ENCODE measurements around the gene APOBEC3F. TPM values are rescaled to one million over a fixed set of nuclear protein-coding genes. Genes with fewer than 3 reads are reported as not detected.
A peak's percentile ranks its signal among the peaks of the same experiment; 100 is the strongest.

The APOBEC3F gene
- total RNA-seq, 8 experiments from 2014 or later, result 0.38 to 16.9 (median 4.9) TPM

DNA sequence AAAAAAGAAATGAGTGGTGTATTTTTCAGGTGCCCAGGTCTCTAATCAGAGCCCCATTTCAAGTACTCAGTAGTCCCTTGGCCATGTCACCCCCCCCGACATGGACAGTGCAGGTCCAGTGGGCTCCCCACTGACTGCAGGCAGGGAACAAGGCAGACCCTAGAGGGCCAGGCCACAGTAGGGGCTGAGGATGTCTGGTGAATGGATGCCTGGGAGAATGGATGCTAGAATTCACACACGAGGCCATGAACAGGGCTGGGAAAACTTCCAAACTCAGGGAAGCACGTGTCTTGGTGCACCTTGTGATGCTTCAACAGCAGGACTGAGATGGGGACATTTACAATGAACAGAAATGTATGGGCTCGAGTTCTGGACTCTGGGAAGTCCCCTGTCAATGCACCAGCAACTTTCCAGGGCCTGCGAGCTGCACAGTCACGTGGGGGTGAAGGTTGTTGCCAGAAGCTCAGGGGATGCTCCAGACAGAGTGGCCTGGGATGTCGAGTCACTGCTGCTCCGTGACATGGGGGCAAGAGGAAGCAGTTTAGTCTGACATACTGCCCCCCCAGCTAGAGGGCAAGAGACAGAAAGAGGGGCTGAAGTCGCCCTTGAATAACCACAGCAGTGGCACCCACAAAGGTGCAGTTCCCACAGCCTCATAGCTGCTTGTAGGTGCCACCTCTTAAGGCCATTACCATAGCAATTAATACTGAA lies 39.5 kb downstream of the APOBEC3F start:
- H3K27ac ChIP-seq, result no peak overlapping the region
- no peak overlapping the region for H3K4me3 ChIP-seq
- H3K4me1 ChIP-seq (replicated peaks in 1 of 2), result peaks cover 18 to 24% of the 10 kb centered on the region in 2 donors
- no peak for ATAC-seq (replicated peaks in 6 of 8)
- WGBS, 10 experiments, result 57 to 89% (median 83%) methylated on average over 1 to 8 of the region's 9 CpGs; no CpG with 5 or more reads in 5 of the 10 experiments
- in situ Hi-C loops (cut with MboI; ENCODE audit: low pct_unique_long_range_greater_than_20kb in 2 of 9, low sequenced_read_pairs in 9 of 9, unreplicated experiment in 9 of 9), result no loop called here

DNA sequence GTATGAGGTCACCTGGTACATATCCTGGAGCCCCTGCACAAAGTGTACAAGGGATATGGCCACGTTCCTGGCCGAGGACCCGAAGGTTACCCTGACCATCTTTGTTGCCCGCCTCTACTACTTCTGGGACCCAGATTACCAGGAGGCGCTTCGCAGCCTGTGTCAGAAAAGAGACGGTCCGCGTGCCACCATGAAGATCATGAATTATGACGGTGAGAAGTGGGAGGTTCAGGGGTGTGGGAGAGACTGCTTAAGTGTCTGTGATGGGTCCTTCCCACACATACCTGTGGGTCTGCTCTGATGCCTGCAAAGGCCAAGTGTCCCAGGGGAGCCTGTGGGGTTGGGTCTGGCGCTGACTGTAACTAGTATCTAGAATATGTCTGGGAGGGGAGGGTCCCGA lies 40.4 kb downstream of the APOBEC3F start:
- WGBS, 10 experiments, result 89 to 100% (median 100%) methylated on average over 1 to 6 of the region's 12 CpGs; no CpG with 5 or more reads in 5 of the 10 experiments
- Histone ChIP-seq H3K4me1 (replicated peaks in 1 of 2) (peaks cover 18% of the 10 kb centered on the region in 2 donors), H3K27ac (no peak overlapping the region), H3K4me3 (no peak overlapping the region)
- no peak for ATAC-seq (replicated peaks in 6 of 8)
- in situ Hi-C loops (cut with MboI; ENCODE audit: low pct_unique_long_range_greater_than_20kb in 2 of 9, low sequenced_read_pairs in 9 of 9, unreplicated experiment in 9 of 9), result no loop called here

DNA sequence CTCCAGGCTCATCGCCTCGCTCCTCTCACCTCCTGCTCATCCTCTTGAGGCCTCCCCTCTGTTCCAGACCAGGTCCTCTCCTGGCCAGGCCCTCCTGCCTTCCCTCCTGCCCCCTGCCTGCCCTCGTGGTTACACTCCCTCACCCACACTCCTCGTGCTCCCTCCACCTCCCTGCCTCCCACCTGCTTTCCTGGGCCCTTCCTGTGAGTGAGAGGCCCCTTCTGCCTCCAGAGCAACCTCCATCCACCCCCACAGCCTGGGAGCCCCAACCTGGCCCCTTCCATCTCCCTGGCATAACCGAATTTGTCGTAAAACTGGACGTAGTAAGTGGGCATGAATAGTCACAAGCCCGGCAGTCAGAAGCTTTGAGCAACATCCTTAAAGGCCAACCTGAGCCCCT lies 40.9 kb downstream of the APOBEC3F start:
- no peak for ATAC-seq (replicated peaks in 6 of 8)
- WGBS, 10 experiments, result 33 to 80% (median 73%) methylated on average over 1 to 3 of the region's 8 CpGs; no CpG with 5 or more reads in 5 of the 10 experiments
- H3K4me1 ChIP-seq (replicated peaks in 1 of 2), result peaks cover 14 to 16% of the 10 kb centered on the region in 2 donors
- H3K27ac ChIP-seq, result no peak overlapping the region
- in situ Hi-C loops (cut with MboI; ENCODE audit: low pct_unique_long_range_greater_than_20kb in 2 of 9, low sequenced_read_pairs in 9 of 9, unreplicated experiment in 9 of 9), result no loop called here
- H3K4me3 ChIP-seq, result no peak overlapping the region

DNA sequence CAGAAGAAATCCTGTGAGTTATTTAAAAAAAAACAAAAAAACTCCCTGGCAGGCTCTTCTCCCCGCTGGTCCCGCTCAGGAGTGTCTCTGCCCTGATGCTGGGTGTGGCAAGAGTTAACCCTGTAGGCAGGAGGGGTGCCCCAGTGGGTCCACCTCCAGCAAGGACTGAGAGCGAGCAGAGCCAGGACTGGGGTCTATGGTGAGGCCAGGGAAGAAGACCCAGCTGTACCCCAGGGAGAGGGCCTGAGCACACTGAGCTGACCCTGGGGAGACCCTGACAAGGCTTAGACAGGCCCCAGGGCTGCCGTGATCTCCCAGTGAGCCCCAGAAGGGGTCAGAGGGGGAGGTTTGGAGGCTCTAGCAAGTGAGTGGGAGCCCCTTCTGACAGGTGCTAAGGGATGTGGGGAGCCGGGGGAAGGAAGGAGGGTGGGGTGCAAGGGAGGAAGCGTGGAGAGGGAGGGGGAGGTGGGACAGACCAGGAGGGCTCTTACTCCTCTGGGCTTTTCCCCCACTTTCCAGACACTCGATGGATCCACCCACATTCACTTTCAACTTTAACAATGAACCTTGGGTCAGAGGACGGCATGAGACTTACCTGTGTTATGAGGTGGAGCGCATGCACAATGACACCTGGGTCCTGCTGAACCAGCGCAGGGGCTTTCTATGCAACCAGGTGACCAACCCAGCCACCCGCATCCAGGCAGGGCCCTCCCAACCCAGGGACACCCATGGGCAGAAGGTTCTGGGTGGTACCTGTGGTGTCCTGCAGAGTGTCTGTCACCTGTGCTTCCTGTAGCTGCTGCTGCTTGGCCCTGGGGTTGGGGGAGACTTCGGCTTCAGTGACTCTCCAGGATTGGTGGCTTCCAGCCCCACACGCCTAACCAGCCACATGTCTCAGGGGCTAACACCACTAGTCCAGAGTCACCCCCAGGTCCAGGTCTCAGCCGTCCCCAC lies 42.8 kb downstream of the APOBEC3F start:
- H3K27ac ChIP-seq, result no peak overlapping the region
- no peak overlapping the region for H3K4me3 ChIP-seq
- 60 to 83% (median 78%) methylated on average over 1 to 5 of the region's 14 CpGs; no CpG with 5 or more reads in 6 of the 10 experiments for WGBS, 10 experiments
- H3K4me1 ChIP-seq (replicated peaks in 1 of 2), result peaks cover 13 to 19% of the 10 kb centered on the region in 2 donors
- in situ Hi-C loops (cut with MboI; ENCODE audit: low pct_unique_long_range_greater_than_20kb in 2 of 9, low sequenced_read_pairs in 9 of 9, unreplicated experiment in 9 of 9), result no loop called here
- no peak for ATAC-seq (replicated peaks in 6 of 8)

DNA sequence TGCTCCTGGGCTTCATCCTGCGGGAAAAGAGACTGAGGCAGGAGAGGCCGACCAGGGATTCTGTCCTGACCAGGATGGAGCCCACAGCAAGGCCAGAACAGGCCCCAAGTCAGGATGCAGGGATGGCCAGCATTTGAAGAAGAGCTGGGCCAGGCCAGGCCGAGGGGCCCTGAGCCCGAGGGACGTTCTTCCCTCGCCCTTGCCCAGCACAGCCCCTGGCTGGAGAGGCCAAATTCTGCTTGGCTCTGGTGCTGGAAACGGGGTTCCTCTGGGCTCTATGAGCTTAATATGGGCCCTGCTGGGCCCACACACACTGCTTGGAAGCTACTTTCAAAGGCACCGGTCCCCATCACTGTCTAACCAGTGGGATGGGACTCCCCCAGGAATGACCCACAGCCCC lies 44.0 kb downstream of the APOBEC3F start:
- Histone ChIP-seq H3K27ac (no peak overlapping the region), H3K4me3 (no peak overlapping the region), H3K4me1 (replicated peaks in 1 of 2) (peaks cover 13 to 19% of the 10 kb centered on the region in 2 donors)
- no peak for ATAC-seq (replicated peaks in 6 of 8)
- 82 to 100% (median 95%) methylated on average over 1 to 4 of the region's 8 CpGs; no CpG with 5 or more reads in 7 of the 10 experiments for WGBS, 10 experiments
- in situ Hi-C loops (cut with MboI; ENCODE audit: low pct_unique_long_range_greater_than_20kb in 2 of 9, low sequenced_read_pairs in 9 of 9, unreplicated experiment in 9 of 9), result no loop called here

DNA sequence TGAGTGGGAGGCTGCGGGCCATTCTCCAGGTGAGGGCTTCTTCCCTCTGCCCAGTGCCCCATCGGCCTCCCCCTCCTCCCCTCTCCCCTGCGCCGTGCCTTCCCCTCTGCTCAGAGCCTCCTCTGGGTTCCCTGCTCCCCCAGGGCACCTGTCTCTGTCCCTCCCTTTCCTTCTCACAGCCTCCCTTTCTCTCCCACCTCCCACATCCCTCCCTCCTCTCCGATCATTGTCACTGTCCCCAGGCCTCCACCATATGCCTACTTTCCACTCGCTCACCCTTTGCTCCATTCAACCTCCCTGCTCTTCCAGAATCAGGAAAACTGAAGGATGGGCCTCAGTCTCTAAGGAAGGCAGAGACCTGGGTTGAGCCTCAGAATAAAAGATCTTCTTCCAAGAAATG lies 46.4 kb downstream of the APOBEC3F start:
- peaks cover 12 to 18% of the 10 kb centered on the region in 2 donors for H3K4me1 ChIP-seq (replicated peaks in 1 of 2)
- ATAC-seq (replicated peaks in 6 of 8), result no peak
- in situ Hi-C loops (cut with MboI; ENCODE audit: low pct_unique_long_range_greater_than_20kb in 2 of 9, low sequenced_read_pairs in 9 of 9, unreplicated experiment in 9 of 9), result no loop called here
- no peak overlapping the region for H3K4me3 ChIP-seq
- no peak overlapping the region for H3K27ac ChIP-seq
- 100% methylated on average over 1 of the region's 6 CpGs; no CpG with 5 or more reads in 9 of the 10 experiments for WGBS, 10 experiments

DNA sequence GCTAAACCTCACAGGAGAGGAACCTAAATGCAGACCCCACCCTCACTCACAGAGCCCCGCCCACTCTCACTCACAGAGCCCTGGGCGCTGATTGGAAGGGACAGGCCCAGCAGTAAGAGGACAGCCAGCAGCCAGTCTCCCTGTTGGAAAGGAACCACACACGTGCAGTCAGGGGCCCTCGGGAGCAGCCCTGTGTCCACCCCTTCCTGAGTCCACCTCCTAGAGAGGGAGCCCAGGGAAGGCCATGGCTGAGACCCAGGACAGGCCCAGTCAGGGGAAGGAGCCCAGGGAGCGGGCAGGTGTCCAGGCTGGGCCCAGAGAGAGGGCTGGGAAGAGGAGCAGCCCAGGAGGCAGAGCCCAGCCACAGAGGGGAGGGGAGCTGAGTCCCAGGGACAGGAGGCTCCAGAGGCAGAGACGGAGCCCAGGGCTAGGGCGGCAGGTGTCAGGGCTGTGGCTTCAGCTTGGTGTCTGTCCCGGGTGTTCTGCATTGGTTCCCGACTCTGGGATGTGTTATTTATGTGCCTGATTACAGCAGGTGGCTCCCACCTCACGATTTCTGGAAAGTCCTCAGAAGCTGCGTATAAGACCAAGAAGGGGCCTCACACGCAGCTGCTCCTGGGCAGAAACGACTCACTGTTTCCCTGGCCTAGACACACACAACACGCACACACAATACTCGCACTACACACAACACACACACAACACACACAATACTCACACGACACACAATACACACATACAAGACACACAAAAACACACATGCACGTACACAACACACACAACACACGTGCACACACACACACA lies 47.4 kb downstream of the APOBEC3F start:
- peak; percentile 82 to 95 (median 92) for ATAC-seq (replicated peaks in 6 of 8)
- H3K27ac ChIP-seq, result peak overlapping the region in 1 of 2 donors; percentile 19
- peaks cover 12 to 21% of the 10 kb centered on the region in 2 donors for H3K4me1 ChIP-seq (replicated peaks in 1 of 2)
- no peak overlapping the region for H3K4me3 ChIP-seq
- WGBS, 10 experiments, result 50 to 89% (median 68%) methylated on average over 1 to 4 of the region's 18 CpGs; no CpG with 5 or more reads in 4 of the 10 experiments
- in situ Hi-C loops (cut with MboI; ENCODE audit: low pct_unique_long_range_greater_than_20kb in 2 of 9, low sequenced_read_pairs in 9 of 9, unreplicated experiment in 9 of 9), result no loop called here

- ATAC-seq (replicated peaks in 6 of 8), result no peak
Measured at GRCh38 chr22:39088685-39089032, 48.0 kb downstream of the APOBEC3F start.

DNA sequence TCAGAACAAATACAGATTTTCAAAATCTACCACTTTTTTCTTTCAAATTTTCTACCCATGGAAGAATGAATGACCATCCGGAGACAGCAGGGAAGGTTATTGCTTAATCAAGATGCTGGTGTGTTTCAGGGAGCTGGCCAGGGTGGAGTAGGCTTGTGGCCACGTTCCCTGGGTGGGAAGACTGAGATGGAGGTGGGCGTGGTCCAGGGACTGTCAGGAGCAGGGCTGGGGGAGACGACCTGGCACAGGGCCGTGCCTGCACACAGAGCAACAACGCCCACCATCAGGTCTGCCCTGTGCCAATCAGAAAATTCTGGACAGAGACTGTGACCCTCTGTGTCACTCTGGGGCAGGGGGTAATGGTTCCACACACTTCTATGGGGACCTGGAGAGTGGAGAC lies 49.3 kb downstream of the APOBEC3F start:
- WGBS, 10 experiments, result 0 to 88% methylated on average over 1 to 4 of the region's 6 CpGs; no CpG with 5 or more reads in 8 of the 10 experiments
- in situ Hi-C loops (cut with MboI; ENCODE audit: low pct_unique_long_range_greater_than_20kb in 2 of 9, low sequenced_read_pairs in 9 of 9, unreplicated experiment in 9 of 9), result no loop called here
- ATAC-seq (replicated peaks in 6 of 8), result peak in 3 of 8 experiments; percentile 28 to 63 (median 60)
- Histone ChIP-seq H3K4me3 (no peak overlapping the region), H3K4me1 (replicated peaks in 1 of 2) (peaks cover 12 to 21% of the 10 kb centered on the region in 2 donors), H3K27ac (no peak overlapping the region)

More at GRCh38 chr22:39088685-39089032, 48.0 kb downstream of the APOBEC3F start:
- peaks cover 12 to 21% of the 10 kb centered on the region in 2 donors for H3K4me1 ChIP-seq (replicated peaks in 1 of 2)
- WGBS, 10 experiments, result 80 to 100% methylated on average over 1 to 3 of the region's 5 CpGs; no CpG with 5 or more reads in 8 of the 10 experiments
- no peak overlapping the region for H3K27ac ChIP-seq
- in situ Hi-C loops (cut with MboI; ENCODE audit: low pct_unique_long_range_greater_than_20kb in 2 of 9, low sequenced_read_pairs in 9 of 9, unreplicated experiment in 9 of 9), result no loop called here
- no peak overlapping the region for H3K4me3 ChIP-seq

GRCh38 chr22:39090426-39091064 lies 49.9 kb downstream of the APOBEC3F start:
- no peak overlapping the region for H3K4me3 ChIP-seq
- 61 to 100% (median 78%) methylated on average over 1 to 6 of the region's 15 CpGs; no CpG with 5 or more reads in 6 of the 10 experiments for WGBS, 10 experiments
- in situ Hi-C loops (cut with MboI; ENCODE audit: low pct_unique_long_range_greater_than_20kb in 2 of 9, low sequenced_read_pairs in 9 of 9, unreplicated experiment in 9 of 9), result no loop called here
- H3K27ac ChIP-seq, result no peak overlapping the region
- peaks cover 12 to 21% of the 10 kb centered on the region in 2 donors for H3K4me1 ChIP-seq (replicated peaks in 1 of 2)
- ATAC-seq (replicated peaks in 6 of 8), result no peak

DNA sequence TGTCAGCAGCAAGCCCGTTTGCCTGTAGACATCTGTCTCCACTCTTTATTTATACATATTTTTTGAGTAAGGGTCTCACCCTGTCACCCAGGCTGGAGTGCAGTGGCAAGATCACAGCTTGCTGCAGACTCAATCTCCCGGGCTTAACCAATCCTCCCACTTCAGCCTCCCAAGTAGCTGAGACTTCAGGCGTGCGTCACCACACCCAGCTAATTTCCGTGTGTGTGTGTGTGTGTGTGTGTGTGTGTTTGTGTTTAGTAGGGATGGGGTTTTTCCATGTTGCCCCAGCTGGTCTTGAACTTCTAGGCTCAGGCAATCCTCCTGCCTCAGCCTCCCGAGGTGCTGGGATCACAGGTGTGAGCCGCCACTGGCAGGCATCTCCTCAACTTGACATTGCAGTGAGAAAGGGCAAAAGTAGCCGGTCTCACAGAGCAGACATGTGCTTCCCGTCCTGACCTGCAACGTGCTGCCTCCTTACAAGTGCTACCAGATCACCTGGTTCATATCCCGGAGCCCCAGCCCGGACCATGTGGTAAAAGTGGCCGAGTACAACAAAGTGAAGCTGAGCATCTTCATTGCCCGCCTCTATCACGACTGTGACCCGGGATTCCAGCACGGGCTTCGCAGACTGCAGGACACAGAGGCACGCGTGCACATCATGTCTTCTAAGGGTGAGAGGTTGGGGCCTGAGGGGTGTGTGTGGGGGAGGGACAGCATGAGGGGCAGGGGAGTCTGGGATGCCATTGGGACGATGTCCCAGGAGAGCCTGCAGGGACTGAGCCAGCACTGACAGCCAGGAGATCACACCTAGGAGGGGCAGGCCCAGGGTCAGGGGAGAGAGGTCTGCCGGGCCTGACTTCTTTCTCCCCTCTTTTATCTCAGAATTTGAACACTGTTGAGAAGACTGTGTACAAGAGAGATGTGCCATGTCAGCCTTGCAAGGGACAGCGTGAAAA lies 50.7 kb downstream of the APOBEC3F start:
- Histone ChIP-seq H3K4me3 (no peak overlapping the region), H3K4me1 (replicated peaks in 1 of 2) (peaks cover 12 to 21% of the 10 kb centered on the region in 2 donors), H3K27ac (no peak overlapping the region)
- no peak for ATAC-seq (replicated peaks in 6 of 8)
- 60 to 100% (median 94%) methylated on average over 1 to 5 of the region's 23 CpGs; no CpG with 5 or more reads in 6 of the 10 experiments for WGBS, 10 experiments
- in situ Hi-C loops (cut with MboI; ENCODE audit: low pct_unique_long_range_greater_than_20kb in 2 of 9, low sequenced_read_pairs in 9 of 9, unreplicated experiment in 9 of 9), result no loop called here

Data from motor neuron (in vitro differentiated cells).